C4-2B (cell line): ENCODE measurements around the gene P3H3.

Experiments
- CTCF ChIP-seq: fragments of 450-650 bp; conservative IDR thresholded peaks from 2 replicates; pipeline ENCODE4 v1.5.1; 2017; ENCODE audit warnings: mild to moderate bottlenecking
- ZFX ChIP-seq: fragments of 450-650 bp; IDR thresholded peaks from 2 replicates; pipeline ENCODE4 v1.6.1; 2017

DNA sequence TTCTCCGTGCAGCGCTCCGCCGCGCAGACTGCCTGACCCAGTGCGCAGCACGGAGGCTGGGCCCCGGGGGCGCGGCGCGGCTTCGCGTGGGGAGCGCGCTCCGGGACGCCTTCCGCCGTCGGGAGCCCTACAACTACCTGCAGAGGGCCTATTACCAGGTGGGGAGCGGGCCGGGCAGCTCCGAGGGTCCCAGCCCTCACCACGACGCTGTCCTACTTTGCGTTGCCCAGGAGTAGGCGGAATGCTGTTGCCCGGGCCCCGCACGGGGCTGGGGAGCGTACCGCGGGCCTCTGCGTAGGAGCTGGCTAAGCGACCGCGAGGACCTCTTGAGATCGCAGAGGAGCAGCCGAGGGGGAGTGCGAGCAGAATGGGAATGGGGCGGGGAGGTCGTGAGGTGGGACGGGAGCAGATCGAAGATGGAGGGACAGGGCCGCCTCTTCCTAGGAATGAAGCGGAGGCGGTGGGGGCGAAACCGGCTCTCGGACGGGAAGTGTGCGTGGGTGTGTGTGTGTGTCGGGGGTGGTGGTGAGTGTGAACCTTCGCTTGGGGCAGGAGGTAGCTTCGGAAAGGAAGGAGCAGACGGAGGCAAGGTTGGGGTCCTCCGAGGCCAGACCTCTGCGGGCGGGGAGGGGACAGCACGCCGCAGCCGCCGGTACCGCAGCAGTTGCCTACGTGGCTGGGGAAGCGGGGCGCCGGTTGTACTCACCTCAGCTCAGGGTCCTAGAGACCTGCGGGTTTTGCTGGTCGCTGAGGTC lies 751 bp downstream of the P3H3 start:
- peak; percentile 16 for TF ChIP-seq CTCF
- TF ChIP-seq ZFX: no peak
